ENCODE results near the gene PAK4.
"Not testable (repeated sequence)": the region's sequence is repeated elsewhere in the genome, so short reads cannot be mapped to it uniquely, and the experiment has no call there.

Gene PAK4

DNA sequence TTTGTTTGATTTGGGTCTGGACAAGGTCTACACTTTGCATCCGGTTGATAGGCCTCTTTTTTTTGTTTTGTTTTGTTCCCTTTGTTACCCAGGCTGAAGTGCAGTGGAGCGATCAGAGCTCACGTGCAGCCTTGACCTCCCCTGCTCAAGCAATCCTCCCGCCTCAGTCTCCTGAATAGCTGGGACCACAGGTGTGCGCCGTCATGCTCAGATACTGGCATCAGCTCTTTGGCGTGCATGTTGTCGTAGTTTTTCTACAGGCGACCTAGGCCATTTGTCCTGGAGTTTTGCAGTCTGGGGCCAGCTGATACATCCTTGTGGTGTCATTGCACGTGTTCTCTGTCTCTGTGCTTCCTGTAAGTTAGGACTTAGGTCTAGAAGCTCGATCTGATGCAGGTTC is 16.3 kb downstream of the PAK4 start:
- no peak for DNase-seq
- intact Hi-C loops (cut with DNase I) = no loop called here

DNA sequence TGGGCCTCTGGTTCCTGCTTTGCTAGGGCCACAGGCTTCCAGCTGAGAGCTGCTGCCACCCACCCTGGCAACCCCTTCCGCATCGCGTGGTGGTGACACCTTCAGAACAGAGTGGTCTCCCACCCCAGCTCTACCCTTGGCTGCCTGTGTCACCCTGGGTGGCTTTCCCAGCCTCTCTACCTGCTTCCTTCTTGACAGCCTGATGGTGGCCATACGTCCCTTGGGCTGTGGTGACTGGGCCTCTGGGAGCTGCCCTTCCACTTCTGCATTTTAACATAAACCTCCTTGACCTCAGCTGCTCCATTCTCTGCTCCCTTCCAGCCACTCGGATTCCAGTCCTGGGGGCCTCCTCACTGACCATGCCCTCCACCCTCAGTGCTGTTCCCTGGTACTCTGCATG is 17.0 kb downstream of the PAK4 start:
- intact Hi-C loops (cut with DNase I) = no loop called here
- no peak for DNase-seq

DNA sequence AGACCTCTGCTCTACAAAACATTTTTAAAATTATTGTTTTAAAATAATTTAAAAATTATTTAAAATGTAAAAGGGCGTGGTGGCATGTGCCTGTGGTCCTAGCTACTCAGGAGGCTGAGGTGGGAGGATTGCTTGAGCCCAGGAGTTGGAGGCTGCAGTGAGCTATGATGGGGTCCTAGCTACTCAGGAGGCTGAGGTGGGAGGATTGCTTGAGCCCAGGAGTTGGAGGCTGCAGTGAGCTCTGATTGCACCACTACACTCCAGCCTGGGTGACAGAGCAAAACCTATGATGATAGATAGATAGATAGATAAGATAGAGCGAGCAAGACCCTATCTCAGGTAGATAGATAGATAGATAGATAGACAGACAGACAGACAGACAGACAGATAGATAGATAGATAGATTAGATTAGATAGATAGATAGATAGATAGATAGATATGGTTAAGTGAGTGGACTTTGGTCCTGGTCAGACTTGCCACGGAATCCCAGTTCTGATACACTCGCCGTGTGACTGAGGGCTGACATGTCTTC is 18.2 kb downstream of the PAK4 start:
- intact Hi-C loops (cut with DNase I); DNase-seq: not testable (repeated sequence)

DNA sequence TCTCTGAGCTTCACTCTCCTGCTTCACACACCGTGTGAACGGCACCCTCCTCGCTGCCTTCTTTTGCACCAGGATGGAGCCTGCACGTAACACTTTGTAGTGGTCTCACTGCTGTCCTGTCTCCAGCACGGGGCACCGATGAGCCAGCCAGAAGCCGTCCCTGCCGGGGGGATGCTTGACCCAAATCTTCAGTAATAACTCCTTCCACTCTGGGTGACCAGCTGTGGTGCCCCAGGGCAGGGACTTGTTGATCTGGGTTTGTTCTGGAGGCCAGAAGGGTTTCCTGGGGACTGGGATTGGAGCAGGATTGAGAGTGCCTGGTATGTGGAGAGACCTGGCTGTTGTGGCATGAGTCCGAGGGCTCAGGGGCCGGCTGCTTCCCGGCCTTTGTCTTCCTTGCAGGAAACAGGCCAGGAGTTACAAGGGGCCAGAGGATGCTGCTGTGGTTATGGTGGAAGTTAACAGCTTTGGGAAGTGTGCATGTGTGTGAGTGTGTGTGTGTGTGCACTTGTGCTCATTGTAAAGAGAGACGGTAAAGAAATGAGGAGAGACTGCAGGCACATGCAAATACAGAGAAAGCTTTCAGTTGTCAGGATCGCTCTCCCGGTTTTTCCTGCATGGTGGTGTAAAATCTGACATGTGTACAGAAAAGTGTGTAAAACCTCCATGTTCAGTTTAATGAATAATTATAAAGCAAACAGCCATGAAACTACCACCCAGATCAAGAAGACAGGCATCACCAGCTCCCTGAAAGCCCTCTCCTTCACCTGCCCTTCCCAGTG is 18.9 kb downstream of the PAK4 start:
- DNase-seq = peak in 6 of 42 donors; percentile 23 to 57 (median 31)
- intact Hi-C loops (cut with DNase I) = no loop called here

DNA sequence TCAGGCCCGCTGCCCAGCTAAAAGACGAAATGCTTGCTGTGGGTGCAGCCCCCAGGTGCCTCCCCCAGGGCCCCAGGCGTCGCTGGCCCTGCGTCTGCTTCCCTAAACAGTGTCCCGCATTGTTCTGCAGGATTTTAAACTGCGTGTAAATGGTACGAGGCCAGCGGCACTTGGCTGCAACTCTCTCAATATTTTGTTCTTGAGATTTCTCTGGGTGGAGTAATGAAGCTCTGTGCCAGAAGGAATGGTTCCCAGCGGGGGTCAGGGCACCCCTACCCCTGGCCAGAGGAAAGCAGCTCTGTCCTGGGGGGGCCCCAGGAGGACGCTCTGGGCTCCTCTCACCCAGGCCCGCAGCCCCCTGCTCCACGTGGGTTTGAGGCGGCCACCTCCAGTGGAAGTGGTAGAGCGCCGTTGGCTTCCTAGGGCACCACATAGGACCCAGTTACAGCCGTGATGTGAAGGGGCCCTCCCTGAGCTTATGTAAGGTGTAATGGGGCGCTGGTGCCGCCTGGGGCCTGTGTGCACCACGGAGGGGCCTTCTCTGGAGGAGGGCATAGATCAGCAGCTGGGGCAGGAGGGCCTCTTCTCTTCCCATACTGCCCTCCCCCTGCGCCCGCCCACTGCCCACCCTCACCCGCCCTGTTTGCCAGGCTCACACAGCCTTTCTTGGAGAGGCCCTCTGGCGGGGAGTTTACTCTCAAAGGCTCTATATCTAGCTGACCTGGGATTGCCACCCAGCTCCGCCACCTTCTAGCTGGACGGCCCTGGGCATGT is 19.8 kb downstream of the PAK4 start:
- intact Hi-C loops (cut with DNase I) = no loop called here
- peak; percentile 42 to 90 (median 76) for DNase-seq

DNA sequence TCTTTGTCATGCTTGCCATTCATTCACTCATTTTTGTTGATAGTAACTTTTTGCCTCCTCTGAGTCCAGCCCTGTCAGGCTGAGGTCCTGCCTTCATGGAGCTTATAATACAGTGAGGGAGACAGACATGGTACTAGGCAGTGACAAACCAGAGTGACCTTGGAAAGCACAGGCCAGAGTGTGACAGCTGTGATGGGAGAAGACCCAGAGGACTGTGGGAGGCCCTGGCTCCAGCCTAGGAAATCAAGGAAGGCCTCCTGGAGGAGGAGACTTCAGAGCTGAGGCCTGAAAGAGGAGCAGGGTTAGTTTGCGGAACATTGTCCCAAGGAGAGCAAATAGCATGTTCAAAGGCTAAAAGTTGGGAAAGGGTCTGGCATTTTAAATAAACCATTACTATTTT is 20.5 kb downstream of the PAK4 start:
- no peak for DNase-seq
- intact Hi-C loops (cut with DNase I) = no loop called here

DNA sequence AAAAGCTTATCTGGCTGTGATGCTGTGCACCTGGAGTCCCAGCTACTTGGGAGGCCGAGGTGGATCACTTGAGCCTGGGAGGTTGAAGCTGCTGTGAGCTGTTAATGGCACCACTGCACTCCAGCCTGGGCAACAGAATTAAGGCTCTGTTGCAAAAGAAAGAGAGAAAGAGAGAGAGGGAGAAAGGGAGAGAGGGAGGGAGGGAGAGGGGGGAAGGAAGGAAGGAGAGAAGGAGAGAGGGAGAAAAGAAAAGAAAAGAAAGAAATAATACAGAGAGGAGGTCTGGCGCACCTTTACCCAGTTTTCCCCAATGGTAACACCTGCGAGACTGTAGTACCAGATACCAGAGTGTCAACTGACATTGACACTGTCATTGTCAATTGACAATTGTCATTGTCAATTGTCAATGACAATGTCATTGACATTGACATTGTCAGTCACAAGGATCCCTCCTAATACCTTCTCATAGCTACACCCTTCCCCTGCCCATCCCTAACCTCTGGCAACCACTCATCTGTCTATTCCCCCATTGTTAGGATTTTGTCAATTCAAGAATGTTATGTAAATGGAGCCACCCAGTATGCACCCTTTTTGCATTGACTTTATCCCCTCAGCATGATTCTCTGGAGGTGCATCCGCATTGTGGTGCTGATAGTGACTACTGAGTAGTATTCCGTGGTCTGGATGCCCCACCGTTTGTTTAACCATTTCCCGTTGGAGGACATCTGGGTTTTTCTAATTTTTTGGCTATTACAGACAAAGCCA is 21.3 kb downstream of the PAK4 start:
- no peak for DNase-seq
- intact Hi-C loops (cut with DNase I) = no loop called here

DNA sequence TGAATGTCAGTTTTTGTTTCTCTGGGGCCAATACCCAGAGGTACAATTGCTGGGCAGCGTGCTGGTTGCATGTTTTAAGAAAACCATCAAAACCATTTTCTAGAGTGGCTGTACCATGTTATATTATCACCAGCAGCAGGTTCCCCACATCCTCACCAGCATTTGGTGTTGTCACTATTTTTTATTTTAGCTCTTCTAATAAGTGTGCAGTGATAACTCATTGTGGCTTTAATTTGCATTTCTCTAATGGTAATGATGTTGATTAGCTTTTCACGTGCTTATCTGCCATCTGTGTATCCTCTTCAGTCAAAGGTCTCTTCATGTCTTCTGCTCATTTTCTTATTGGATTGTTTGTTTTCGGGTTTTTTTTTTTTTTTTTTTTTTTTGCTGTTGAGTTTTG is 21.9 kb downstream of the PAK4 start:
- intact Hi-C loops (cut with DNase I) = no loop called here
- no peak for DNase-seq

DNA sequence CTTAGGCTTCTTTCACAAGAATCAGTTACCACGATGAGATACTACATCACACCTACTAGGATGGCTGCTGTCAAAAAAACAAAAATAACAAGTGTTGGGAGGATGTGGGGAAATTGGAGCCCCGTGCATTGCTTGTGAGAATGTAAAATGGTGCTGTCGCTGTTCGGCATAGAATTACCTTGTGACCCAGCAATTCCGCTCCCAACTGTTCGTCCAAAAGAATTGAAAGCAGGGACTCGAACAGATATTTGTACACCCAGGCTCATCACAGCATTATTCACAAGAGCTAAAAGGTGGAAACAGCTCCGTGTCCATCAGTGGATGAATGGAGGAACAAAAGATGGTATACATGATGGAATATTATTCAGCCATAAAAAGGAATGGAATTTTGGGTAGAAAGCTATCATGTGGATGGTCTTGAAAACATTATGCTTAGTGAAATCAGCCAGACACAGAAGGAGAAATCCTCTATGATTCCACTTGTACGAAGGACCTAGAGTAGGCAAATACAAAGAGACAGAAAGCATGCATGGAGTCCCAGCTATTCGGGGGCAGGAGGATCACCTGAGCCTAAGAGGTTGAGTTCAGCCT is 23.4 kb downstream of the PAK4 start:
- no peak for DNase-seq
- intact Hi-C loops (cut with DNase I) = no loop called here

DNA sequence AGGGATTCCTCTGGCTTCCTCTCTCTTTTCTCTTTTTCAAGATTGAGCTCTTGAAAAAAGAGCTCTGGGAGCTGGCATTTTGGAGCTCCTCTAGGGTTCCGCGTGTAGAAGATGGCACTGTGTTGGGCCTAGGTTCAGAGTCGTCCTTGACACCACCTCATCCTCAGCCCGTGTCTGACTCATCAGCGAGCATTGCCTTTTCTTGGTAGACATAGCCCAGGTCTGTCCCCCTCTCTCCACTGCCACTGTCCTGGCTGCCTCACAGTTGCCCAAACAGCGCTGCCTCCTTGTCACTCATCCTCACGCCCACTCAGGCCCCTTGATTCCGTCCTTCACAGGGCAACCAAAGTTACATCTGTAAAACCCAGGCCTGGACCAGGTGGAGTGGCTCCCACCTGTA is 24.6 kb downstream of the PAK4 start:
- intact Hi-C loops (cut with DNase I) = no loop called here

DNA sequence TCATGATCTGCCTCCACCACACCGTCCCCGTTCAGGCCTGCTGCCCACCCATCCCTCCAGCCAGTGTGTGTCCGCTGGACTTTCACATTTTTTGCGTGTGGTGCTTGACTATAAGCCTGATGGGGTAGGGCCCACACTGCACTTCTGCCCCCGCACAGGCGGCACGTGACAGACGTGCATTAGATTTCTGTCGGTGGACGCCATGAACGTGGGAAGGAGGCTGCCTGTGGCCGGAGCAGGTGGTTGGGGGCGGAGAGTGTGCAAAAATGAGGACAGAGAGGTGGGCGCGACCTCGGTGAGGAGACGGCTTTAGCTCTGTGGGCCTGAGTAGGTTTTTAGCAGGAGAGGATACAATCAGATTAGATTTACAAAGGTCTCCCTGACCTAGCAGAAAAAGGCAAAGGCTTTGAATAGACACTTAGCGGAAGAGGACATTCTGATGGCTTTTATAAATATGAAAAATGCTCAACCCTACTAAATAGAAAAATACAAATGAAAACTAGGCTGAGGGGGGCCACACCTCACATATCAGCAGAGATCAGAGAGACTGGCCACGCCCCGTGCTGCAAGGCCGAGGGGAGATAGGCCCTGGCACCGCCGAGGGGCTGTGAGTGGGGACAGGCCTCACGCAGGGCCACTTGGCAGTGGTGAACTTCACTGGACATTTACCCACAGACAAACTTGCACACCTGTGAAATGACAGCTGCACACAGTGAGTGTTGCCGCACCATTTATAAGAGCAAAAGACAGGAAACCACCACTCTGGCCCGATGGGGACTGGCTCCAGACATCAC is 25.4 kb downstream of the PAK4 start:
- no peak for DNase-seq
- intact Hi-C loops (cut with DNase I) = no loop called here

More for the DNA sequence above, 24.6 kb downstream of the PAK4 start:
- no peak for DNase-seq

DNA sequence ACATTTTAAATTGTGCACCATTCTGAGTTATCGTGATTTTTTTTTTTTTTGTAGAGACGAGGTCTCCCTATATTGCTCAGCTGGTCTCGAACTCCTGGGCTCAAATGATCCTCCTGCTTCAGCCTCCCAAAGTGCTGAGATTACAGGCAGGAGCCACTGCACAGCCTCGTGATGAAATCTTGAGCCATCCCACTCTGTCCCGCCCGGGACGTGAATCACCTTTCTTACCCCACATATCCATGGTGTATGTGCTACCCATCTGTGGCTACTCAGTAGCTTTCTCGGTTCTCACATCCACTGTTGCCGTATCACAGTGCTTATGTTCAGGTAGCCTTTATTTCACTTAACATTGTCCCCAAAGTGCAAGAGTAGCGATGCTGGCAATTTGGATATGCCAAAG is 26.5 kb downstream of the PAK4 start:
- intact Hi-C loops (cut with DNase I) = no loop called here
- DNase-seq = no peak

DNA sequence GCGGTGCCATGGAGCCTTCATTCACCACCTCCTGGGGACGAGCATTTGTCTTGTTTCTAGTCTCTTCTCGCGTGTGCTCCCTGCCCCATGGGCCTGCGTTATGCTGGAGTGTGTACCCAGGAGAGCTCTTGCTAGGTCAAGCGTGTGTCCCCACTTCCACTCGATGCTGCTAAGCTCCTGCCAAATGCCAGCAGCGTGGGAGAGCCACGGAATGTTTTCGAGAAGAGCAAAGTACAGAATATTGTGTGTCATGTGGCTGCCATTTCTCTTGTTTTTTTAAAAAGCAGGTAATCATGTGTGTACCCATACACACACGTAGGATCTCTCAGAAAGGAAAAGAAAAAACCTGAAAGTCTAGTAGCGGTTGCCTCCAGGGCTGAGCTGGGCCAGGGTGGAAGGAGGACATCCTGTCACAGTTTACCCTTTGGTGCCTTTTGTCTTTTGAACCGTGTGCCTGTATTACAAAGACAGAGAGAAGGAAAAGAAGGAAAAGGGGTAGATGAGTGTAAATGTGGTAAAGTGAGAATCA is 28.6 kb downstream of the PAK4 start:
- intact Hi-C loops (cut with DNase I) = no loop called here
- no peak for DNase-seq

DNA sequence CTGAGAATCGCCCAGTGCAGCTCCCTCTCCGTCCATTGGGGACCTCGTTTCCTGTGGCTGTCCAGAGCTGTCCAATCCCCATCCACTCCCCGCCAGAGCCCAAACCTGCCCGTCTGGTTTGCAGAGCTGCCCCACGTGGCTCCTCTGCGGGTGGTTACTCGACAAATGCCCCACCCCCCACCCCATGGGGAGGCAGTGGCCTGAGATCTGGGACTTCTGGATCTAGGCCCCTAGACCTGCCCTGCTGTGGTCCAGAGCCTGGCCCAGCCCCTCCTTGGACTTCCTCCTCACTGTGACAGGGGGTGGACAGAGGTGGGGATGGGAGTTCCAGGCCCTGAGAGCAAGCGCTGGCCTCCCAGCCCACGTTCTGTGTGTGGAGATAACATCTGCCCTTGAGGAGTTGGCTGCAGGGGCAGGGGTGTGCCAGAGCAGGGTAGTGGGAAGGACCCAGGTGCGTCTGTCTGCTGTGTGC is 29.1 kb downstream of the PAK4 start:
- DNase-seq = no peak
- intact Hi-C loops (cut with DNase I) = no loop called here

DNA sequence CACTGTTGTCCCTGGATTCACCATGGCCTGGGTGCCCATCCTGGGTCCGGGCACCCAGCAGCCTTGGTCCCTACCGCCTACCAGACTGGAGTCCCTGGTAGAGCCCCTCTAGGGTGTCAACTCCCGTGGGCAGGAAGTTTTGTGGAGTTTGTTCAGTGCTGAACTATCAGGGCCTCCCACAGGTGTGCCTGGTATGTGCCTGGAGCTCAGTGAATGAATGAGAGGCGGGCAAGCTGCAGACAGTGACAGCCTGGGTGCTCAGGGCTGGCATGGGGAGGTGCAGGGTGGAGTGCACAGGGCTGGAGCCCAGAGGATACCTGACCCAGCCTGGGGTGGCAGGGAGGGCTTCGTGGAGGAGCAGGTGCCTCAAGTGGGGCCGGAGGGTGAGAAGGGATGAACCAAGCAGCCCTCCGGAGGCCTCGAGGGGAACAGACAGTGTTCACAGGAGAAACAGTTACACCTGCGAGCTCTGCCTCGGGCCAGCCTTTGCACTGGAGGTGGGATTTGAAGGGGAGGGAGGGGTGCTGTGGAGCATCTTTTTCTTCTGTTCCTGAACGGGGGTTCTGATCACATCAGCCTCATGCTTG is 29.6 kb downstream of the PAK4 start:
- DNase-seq = peak in 6 of 42 donors; percentile 30 to 57 (median 44)
- intact Hi-C loops (cut with DNase I) = no loop called here

DNA sequence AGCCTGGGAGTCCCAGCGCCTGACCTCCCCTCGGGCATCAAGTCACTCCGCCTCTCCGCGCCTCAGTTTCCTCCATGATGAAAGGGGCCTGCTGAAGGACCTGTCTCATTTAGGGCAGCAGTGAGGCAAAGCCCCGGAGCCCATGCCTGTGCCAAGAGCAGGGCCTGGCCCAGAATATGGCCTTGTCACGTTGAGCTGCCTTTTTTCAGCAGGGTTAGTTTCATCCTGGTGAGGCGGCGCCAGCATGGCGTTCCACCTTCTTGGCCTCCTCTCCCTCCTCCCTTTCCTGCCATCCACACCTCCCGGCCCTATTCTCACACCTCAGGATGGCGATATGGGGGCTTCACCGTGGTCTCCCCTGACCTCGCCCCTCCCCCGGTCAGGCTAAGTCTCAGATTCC is 30.2 kb downstream of the PAK4 start:
- no peak for DNase-seq
- intact Hi-C loops (cut with DNase I) = no loop called here

DNA sequence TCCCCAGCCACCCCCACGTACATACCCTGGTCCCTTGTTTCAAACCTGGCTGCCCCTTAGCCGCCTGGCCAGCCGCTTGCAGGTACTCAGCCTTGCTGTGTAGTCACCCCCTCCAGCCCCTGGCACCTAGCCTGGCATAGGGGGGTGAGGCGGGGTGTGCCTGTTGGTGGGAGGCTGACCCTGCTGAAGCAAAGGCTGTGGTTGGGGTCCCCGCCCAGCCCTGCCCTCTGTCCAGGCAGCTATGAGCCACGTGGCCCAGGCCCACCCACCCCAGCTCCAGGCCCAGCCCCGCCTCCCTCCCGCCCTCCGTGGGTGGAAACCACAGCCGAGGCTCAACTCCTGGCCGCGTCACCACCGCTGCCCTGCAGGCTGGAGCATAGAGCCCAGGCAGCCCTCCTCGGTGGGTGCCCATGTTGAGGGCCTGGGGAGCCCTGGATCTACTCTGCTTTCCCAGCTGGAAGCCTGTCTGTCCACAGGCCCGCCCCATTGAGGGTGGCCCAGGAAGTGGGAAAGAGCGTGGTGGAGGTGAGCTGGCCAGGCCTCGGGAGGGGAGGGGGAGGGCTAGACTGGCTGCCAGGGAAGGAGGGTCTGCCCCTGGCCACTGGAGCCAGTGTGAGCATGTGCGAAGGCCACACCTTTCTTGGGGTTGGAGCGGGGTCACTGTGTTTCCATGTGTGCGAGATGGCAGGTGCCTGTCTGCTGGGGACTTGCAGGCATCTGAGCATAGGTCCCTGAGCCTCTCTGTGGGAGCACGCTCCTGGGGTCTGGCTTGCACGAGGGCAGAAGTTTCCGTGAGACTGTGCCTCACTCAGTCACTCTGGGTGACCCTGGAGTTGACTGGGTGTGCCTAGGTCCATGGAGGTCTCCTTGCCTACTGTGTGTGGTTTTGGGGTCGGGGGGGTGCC is 31.0 kb downstream of the PAK4 start:
- intact Hi-C loops (cut with DNase I) = no loop called here
- no peak for DNase-seq

All from head of caudate nucleus (tissue), 42 donors.